AG10803 (cell line): ENCODE results near the gene ZC3H12A.

Experiments
- DNase-seq: peaks from one replicate; pipeline ENCODE4 v3.0.0; 2010; ENCODE audit warnings: low read depth
- H3K4me3 ChIP-seq: 2 replicates; pipeline ENCODE4 v1.5.1; 2011; ENCODE audit warnings: mild to moderate bottlenecking, low read length, control low read depth
- TF ChIP-seq, protein P1 (sequence below): conservative IDR thresholded peaks from 2 replicates; pipeline ENCODE4 v1.5.1; 2011; ENCODE audit warnings: mild to moderate bottlenecking, low read length, control low read depth, inconsistent platforms

Gene ZC3H12A

DNA sequence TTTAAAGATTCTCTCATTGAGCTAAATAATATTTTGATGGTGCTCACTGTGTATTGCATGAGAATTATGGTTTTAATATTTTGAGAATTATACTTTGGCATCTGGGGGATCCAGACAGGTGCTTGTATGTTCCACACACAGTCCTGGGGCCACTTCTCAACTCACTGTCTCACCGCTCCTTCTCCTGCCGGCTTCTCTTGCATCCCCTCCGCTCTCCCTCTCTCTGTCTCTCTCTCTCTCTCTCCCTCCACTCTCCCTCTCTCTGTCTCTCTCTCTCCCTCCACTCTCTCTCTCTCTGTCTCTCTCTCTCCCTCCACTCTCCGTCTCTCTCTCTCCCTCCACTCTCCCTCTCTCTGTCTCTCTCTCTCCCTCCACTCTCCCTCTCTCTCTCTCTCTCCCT is 32.2 kb upstream of the ZC3H12A start:
- TF ChIP-seq, protein P1, sequence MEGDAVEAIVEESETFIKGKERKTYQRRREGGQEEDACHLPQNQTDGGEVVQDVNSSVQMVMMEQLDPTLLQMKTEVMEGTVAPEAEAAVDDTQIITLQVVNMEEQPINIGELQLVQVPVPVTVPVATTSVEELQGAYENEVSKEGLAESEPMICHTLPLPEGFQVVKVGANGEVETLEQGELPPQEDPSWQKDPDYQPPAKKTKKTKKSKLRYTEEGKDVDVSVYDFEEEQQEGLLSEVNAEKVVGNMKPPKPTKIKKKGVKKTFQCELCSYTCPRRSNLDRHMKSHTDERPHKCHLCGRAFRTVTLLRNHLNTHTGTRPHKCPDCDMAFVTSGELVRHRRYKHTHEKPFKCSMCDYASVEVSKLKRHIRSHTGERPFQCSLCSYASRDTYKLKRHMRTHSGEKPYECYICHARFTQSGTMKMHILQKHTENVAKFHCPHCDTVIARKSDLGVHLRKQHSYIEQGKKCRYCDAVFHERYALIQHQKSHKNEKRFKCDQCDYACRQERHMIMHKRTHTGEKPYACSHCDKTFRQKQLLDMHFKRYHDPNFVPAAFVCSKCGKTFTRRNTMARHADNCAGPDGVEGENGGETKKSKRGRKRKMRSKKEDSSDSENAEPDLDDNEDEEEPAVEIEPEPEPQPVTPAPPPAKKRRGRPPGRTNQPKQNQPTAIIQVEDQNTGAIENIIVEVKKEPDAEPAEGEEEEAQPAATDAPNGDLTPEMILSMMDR = no peak
- DNase-seq = no peak
- H3K4me3 ChIP-seq = no peak overlapping the region

DNA sequence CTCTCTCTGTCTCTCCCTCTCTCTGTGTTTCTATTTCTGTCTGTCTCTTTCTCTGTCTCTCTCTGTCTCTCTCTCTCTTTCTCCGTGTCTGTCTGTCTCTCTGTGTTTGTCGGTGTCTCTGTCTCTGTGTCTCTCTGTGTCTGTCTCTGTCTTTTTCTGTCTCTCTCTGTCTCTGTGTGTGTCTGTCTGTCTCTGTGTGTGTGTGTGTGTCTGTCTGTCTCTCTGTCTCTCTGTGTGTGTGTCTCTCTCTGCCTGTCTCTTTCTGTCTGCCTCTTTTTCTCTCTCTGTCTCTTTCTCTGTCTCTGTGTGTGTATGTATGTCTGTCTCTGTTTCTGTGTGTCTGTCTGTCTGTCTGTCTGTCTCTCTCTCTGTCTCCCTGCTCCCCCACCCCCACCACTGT is 31.7 kb upstream of the ZC3H12A start:
- TF ChIP-seq, protein P1 = no peak
- H3K4me3 ChIP-seq = no peak overlapping the region
- DNase-seq = no peak

DNA sequence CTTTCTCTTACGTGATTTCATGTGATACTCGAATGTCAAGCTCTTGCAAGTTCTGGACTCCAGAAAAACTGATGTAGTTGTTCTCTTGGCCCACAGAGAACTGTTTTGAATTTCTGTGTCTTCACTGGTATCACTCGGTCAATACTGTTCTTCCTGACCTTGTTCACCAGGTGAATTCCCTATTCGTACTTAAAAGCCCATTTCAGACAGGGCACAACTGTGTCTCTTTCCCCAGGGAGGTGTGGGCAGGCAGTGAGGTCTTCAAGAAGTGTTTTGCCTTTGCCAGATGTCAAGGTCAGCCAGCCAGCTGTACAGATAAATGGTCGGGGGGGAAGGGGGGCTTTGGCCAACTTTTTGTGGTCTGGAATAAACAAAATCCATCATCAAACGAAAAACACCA is 27.5 kb upstream of the ZC3H12A start:
- DNase-seq = no peak
- TF ChIP-seq, protein P1 = no peak
- no peak overlapping the region for H3K4me3 ChIP-seq

DNA sequence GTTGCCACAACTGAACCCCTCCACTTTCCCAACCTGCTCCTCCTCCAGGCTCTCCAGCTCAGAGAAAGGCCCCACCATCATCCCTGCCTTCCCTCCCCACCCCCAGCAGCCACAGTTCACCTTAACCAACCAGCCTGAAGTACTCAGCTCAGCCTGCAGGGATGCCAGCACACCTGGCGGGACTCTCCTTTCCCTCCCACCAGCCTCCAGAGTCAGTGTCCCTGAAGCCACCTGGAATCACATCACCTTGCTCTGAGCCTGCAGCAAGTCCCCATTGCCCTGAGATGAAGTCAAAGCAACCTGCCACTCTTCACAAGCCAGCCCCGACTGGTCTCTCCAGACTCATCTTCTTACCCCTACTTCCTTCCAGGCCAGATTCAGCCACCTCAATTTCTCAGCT is 26.2 kb upstream of the ZC3H12A start:
- no peak overlapping the region for H3K4me3 ChIP-seq
- DNase-seq = no peak
- TF ChIP-seq, protein P1 = no peak

DNA sequence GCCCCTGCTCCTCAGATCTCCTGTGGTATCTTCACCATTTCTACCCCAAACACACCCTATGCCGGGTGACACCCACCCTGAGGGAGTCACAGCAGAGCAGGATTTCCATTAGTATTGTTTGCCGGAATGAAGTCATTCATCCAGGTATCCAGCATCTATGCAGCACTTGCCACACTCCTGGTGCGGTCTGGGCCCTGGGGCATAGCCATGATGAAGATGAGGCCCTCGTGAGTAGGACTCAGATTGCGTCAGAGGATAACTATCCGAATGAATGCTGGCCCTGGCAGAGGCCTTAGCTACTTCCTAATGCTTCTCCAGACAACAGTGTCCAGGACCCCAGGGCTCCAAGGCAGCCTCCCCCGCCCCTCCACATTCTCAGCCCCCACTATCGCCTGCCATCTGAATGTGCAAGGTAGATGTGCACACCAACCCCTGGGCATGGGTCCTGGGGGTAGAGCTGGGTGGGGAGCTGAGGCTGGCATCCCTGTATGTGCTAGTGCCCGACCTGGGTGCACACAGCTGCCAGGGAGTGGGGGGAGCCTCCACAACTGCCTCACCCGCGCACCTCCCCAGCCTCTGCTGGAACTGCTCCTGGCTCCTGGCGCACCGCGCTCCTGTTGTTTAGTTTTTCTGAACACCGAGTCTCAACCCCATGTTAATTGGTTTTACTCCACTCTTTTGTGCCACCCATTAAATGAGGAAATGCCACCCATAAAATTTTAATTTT is 25.5 kb upstream of the ZC3H12A start:
- TF ChIP-seq, protein P1 = no peak
- DNase-seq = peak; percentile 49
- H3K4me3 ChIP-seq = no peak overlapping the region

DNA sequence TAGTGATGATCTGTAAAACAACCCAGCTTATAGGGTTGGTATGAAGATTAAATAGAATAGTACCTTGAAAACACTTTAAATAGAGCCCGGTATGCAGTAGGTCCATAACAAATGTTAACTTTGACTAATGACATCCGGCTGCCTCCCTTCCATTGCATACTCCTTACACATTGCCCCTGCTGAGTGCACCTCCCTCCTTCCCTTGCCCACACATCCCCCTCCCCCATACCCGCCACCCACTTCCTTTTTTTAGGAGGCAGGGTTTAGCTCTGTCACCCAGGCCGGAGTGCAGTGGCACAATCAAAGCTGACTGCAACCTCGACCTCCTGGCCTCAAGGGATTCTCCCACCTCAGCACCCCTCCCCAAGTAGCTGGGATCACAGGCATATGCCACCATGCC is 24.4 kb upstream of the ZC3H12A start:
- no peak overlapping the region for H3K4me3 ChIP-seq
- TF ChIP-seq, protein P1 = no peak
- peak; percentile 9 for DNase-seq

DNA sequence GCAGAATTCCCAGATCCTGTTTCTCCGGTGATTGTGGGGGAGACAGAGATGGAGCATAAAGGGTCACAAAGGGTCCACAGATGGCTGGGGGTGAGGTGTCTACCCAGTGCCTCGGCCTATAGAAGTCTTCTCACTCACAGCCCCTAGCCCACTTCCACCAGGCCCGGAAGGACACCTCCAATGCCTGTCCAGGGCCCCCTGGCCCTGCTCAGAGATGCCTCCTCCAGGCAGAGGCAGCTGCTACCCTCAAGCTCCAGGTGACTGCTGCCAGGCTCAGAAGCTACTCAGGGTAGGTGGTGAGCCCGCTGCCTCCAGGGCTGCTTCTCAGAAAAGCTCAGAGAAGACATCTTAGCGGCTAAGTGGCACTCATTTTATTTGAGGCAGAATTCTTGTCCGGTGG is 22.0 kb upstream of the ZC3H12A start:
- H3K4me3 ChIP-seq = no peak overlapping the region
- no peak for DNase-seq
- TF ChIP-seq, protein P1 = no peak
